Lower lobe of right lung (tissue), 2 donors: ENCODE results near the gene SMS. TPM values are rescaled to one million over a fixed set of nuclear protein-coding genes. Genes with fewer than 3 reads are reported as not detected.

ENCODE experiments used
- ATAC-seq, 2 donors: fragments of 200-7000 bp; cut with Tn5 transposase; one replicate each; pipeline ENCODE4 v1.9.1; 2020 to 2022; ENCODE audit warnings: mild to moderate bottlenecking in 2 of 2, moderate library complexity in 2 of 2
- DNase-seq: peaks from one replicate; pipeline ENCODE4 v3.0.0-alpha.2; 2020
- H3K27ac ChIP-seq: fragments of 200-600 bp; one replicate; pipeline ENCODE4 v1.8.0; 2022
- H3K27me3 ChIP-seq: fragments of 200-600 bp; one replicate; pipeline ENCODE4 v1.8.0; 2022; ENCODE audit warnings: low read depth
- H3K36me3 ChIP-seq: fragments of 200-600 bp; one replicate; pipeline ENCODE4 v1.8.0; 2022; ENCODE audit warnings: mild to moderate bottlenecking
- H3K4me1 ChIP-seq: fragments of 200-600 bp; one replicate; pipeline ENCODE4 v1.8.0; 2022
- H3K4me3 ChIP-seq: fragments of 200-600 bp; one replicate; pipeline ENCODE4 v1.8.0; 2022; ENCODE audit warnings: mild to moderate bottlenecking
- H3K9me3 ChIP-seq: fragments of 200-600 bp; one replicate; pipeline ENCODE4 v1.8.0; 2022
- intact Hi-C: fragments of 100-400 bp; cut with DNase I; formaldehyde crosslinking; loops from one replicate; pipeline ENCODE4 v1.11.0; 2022
- total RNA-seq: library from RNA; stranded (reverse); fragmentation: NEBNext Ultra II Directional; extraction: Animal tissue kit (Norgen Biotek cat#: 25700); gene quantifications from one replicate; pipeline ENCODE4 v1.2.1, GENCODE V29; 2021
- TF ChIP-seq, protein P1 (sequence below): fragments of 200-600 bp; IDR thresholded peaks from one replicate; pipeline ENCODE4 v1.8.0; 2022; ENCODE audit warnings: antibody characterized with exemption, mild to moderate bottlenecking
- donor health status: DM: no; HTN: yes; CAD: no; lungs with severe emphysema.

SMS gene
- total RNA-seq, 1 donor from 2014 or later = 53.7 TPM

DNA sequence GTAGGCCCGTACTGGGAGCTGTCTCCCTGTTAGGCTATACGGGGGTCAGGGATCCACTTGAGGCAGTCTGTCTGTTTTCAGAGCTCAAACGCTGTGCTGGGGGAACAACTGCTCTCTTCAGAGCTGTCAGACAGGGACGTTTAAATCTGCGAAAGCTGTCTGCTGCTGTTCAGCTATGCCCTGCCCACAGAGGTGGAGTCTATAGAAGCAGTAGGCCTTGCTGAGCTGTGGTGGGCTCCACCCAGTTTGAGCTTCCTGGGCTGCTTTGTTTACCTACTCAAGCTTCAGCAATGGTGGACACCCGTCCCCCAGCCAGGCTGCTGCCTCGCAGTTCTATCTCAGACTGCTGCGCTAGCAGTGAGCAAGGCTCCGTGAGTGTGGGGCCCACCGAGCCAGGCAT, 64.4 kb downstream of the SMS start:
- Histone ChIP-seq H3K4me1 (no peaks in the 10 kb centered on the region), H3K4me3 (no peak overlapping the region), H3K27me3 (no peaks in the 10 kb centered on the region), H3K27ac (no peak overlapping the region), H3K9me3 (no peaks in the 10 kb centered on the region), H3K36me3 (no peaks in the 10 kb centered on the region)
- TF ChIP-seq, protein P1, sequence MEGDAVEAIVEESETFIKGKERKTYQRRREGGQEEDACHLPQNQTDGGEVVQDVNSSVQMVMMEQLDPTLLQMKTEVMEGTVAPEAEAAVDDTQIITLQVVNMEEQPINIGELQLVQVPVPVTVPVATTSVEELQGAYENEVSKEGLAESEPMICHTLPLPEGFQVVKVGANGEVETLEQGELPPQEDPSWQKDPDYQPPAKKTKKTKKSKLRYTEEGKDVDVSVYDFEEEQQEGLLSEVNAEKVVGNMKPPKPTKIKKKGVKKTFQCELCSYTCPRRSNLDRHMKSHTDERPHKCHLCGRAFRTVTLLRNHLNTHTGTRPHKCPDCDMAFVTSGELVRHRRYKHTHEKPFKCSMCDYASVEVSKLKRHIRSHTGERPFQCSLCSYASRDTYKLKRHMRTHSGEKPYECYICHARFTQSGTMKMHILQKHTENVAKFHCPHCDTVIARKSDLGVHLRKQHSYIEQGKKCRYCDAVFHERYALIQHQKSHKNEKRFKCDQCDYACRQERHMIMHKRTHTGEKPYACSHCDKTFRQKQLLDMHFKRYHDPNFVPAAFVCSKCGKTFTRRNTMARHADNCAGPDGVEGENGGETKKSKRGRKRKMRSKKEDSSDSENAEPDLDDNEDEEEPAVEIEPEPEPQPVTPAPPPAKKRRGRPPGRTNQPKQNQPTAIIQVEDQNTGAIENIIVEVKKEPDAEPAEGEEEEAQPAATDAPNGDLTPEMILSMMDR = no peak
- DNase-seq (no peak), ATAC-seq (no peak)
- intact Hi-C loops = no loop called here

DNA sequence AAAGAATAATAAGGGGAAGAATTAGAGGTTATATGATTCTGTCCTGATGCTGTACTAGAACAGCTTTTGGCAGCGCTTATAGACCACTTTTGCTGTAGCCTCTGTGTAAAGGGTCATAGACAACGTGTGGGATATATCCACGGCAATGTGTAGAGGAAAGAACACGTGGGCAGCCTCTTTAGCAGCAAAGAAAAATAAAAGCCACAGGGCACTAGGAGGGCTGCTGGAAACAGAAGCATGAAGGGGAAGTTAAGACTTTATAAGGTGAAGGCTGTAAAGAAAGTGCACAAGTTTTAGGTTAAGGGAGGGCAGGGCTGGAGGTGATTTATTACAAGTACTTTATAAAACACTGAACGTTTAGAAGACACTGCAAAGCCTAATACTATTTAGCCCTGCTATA, 71.5 kb downstream of the SMS start:
- no peak overlapping the region for H3K4me3 ChIP-seq
- DNase-seq = no peak
- no peaks in the 10 kb centered on the region for H3K9me3 ChIP-seq
- H3K36me3 ChIP-seq = no peaks in the 10 kb centered on the region
- H3K4me1 ChIP-seq = no peaks in the 10 kb centered on the region
- intact Hi-C loops = no loop called here
- no peak for ATAC-seq
- no peaks in the 10 kb centered on the region for H3K27me3 ChIP-seq
- no peak overlapping the region for H3K27ac ChIP-seq
- TF ChIP-seq, protein P1 = no peak

DNA sequence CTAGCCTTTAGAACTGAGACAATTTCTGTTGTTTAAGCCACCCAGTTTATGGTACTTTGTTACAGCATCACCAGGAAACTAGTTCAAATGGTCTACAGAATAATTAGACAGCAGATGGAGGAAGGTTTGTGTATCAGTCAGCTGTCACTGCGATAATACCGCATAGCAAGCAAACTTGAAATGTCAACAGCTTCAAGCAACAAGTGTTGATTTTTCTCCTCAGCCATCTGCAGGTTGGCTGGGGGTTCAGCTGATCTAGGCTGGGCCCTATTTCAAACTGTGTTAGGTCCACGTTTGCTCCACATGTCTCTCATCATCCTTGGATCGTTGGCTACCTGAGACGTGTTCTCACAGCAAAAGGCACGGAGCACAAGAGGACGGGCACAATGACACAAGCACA, 72.4 kb downstream of the SMS start:
- intact Hi-C loops = no loop called here
- H3K4me1 ChIP-seq = no peaks in the 10 kb centered on the region
- H3K9me3 ChIP-seq = no peaks in the 10 kb centered on the region
- no peaks in the 10 kb centered on the region for H3K27me3 ChIP-seq
- ATAC-seq = no peak
- TF ChIP-seq, protein P1 = no peak
- H3K36me3 ChIP-seq = no peaks in the 10 kb centered on the region
- DNase-seq = no peak
- no peak overlapping the region for H3K27ac ChIP-seq
- H3K4me3 ChIP-seq = no peak overlapping the region

DNA sequence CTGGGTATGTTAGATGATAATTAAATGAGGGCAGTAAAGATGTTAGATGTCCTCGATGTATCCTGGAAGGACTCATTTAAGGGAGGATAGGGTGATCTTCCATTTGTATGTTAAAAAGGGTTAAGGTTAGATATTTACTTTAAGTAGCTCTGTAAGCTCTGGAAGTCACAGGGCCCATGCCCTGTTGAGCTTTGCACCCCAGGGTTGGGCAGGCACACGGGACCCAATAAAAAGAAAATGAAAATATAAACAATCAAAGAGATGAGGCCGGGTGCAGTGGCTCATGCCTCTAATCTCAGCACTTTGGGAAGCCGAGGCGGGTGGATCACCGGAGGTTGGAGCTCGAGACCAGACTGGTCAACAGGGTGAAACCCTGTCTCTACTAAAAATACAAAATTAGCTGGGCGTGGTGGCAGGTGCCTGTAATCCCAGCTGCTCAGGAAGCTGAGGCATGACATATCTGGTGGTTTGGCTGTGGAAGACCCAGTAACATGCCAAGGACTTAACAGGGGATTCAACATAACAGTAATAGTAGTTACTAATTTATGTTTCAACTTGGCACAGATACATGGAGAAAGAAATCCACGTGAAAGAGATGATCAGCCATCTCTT, 74.7 kb downstream of the SMS start:
- ATAC-seq (no peak), DNase-seq (no peak)
- H3K27ac ChIP-seq = no peak overlapping the region
- no peak overlapping the region for H3K4me3 ChIP-seq
- no peaks in the 10 kb centered on the region for H3K9me3 ChIP-seq
- H3K4me1 ChIP-seq = no peaks in the 10 kb centered on the region
- intact Hi-C loops = no loop called here
- H3K27me3 ChIP-seq = no peaks in the 10 kb centered on the region
- TF ChIP-seq, protein P1 = no peak
- no peaks in the 10 kb centered on the region for H3K36me3 ChIP-seq

DNA sequence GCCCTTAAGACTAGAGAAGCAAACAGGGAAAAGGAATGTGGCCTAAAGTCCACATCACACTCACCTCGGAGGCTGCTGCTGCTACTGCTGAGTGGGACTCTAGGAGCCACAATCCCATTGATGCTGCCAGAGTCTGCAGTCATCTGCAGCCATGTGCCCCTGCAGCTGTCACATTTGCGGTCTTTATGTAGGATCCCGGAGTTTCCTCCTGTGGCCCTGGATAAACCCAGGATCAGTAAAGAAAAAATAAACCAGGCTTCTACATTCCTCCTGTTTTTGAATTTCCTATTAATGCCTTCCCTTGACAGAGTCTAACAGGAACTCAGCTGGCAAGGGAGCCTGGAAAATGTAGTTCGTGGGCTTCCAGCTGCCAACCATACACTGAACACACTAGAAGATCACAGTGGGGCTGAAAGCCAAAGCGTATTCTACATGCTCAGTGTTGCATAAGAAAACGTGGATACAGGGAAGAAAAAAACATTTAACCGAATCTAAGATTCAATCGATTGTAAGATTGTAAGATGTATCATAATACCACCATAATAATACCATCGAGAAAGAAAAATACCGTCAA, 81.3 kb downstream of the SMS start:
- ATAC-seq (no peak), DNase-seq (no peak)
- Histone ChIP-seq H3K27ac (no peak overlapping the region), H3K36me3 (no peaks in the 10 kb centered on the region), H3K4me1 (no peaks in the 10 kb centered on the region), H3K9me3 (no peaks in the 10 kb centered on the region), H3K27me3 (no peaks in the 10 kb centered on the region), H3K4me3 (no peak overlapping the region)
- intact Hi-C loops = no loop called here
- TF ChIP-seq, protein P1 = no peak
